HepG2 (cell line): ENCODE results near the gene FBXO4. TPM values are rescaled to one million over a fixed set of nuclear protein-coding genes. Genes with fewer than 3 reads are reported as not detected.
"Not testable (repeated sequence)": the region's sequence is repeated elsewhere in the genome, so short reads cannot be mapped to it uniquely, and the experiment has no call there.

Experiments
- ATAC-seq: fragments of 200-7000 bp; cut with Tn5 transposase; 3 replicates; pipeline ENCODE4 v1.9.1; 2020; ENCODE audit warnings: mild to moderate bottlenecking, moderate library complexity
- BruUV-seq: library from RNA; stranded (reverse); fragments of 400-500 nt; replicated peaks from 2 replicates; lab custom pipeline; 2021; lab: Mats Ljungman, UMichigan
- CTCF ChIA-PET: fragments of 300-600 bp; formaldehyde crosslinking; extraction: SDS; loops from one replicate; lab custom pipeline; 2021; ENCODE audit warnings: low total read pairs, inconsistent platforms, low intra/inter-chr PET ratio; lab: Yijun Ruan, JAX
- POLR2A ChIA-PET: fragments of 350-600 bp; sonication (Branson Sonifier 250); formaldehyde crosslinking; loops from one replicate; lab custom pipeline; 2020; ENCODE audit warnings: antibody characterized with exemption, inconsistent platforms; lab: Yijun Ruan, JAX
- DNase-seq: peaks from one replicate; pipeline ENCODE4 v3.0.0-alpha.2; 2015; ENCODE audit warnings: low spot score
- FAIRE-seq: peaks from 3 replicates; lab custom pipeline; 2011; peaks lifted over from hg19 to GRCh38; lab: Jason Lieb, UNC
- H2AFZ ChIP-seq: one replicate; pipeline ENCODE4 v1.6.1; 2011; ENCODE audit warnings: low read length, inconsistent platforms
- H3K27ac ChIP-seq: fragments of 300-600 bp; 3 replicates; pipeline ENCODE4 v1.8.0; 2011; ENCODE audit warnings: mixed run types, mild to moderate bottlenecking, mixed read lengths, low read length, inconsistent platforms; ENCODE audit not compliant: insufficient read depth; ENCODE audit errors: extremely low read length
- H3K27me3 ChIP-seq, 2 experiments: fragments of 200-600 bp in 1 of 2; 2 replicates in 1 of 2; 3 replicates in 1 of 2; pipeline versions ENCODE4 v1.6.0 to v1.8.0; 2011; ENCODE audit warnings: low read length in 2 of 2, mild to moderate bottlenecking in 2 of 2, moderate library complexity in 2 of 2, inconsistent platforms in 1 of 2; ENCODE audit not compliant: insufficient read depth in 2 of 2, control insufficient read depth in 1 of 2
- H3K36me3 ChIP-seq, 2 experiments: fragments of 200-600 bp in 1 of 2; replicated peaks in 1 of 2; 2 replicates in 1 of 2; 3 replicates in 1 of 2; pipeline versions ENCODE4 v1.5.1 to v1.8.0; 2011; ENCODE audit warnings: low read length in 2 of 2, inconsistent platforms in 1 of 2; ENCODE audit not compliant: insufficient read depth in 2 of 2, control insufficient read depth in 1 of 2
- H3K4me1 ChIP-seq: 2 replicates; pipeline ENCODE4 v1.5.1; 2012; ENCODE audit warnings: low read length, inconsistent platforms; ENCODE audit not compliant: insufficient read depth
- H3K4me2 ChIP-seq: 2 replicates; pipeline ENCODE4 v1.6.0; 2011; ENCODE audit warnings: low read depth, low read length, inconsistent platforms
- H3K4me3 ChIP-seq, 3 experiments: fragments of 200-600 bp in 1 of 3; sonication (generic), shearing (Covaris generic) in 1 of 3; replicated peaks in 1 of 3; 2 replicates each; pipeline ENCODE4 v1.5.1; 2011 to 2016; ENCODE audit warnings: low read length in 3 of 3, inconsistent platforms in 2 of 3, low read depth in 2 of 3, mild to moderate bottlenecking in 2 of 3, control low read depth in 1 of 3, mixed read lengths in 1 of 3; ENCODE audit not compliant: insufficient read depth in 1 of 3
- H3K79me2 ChIP-seq: one replicate; pipeline ENCODE4 v1.6.1; 2011; ENCODE audit warnings: low read length, inconsistent platforms; ENCODE audit not compliant: insufficient read depth
- H3K9ac ChIP-seq: 2 replicates; pipeline ENCODE4 v1.6.0; 2011; ENCODE audit warnings: mild to moderate bottlenecking, low read depth, low read length, inconsistent platforms; ENCODE audit not compliant: insufficient read depth
- H3K9me3 ChIP-seq: 2 replicates; pipeline ENCODE4 v1.5.1; 2012; ENCODE audit warnings: mild to moderate bottlenecking, low read length
- H4K20me1 ChIP-seq: 2 replicates; pipeline ENCODE4 v1.6.0; 2011; ENCODE audit warnings: inconsistent platforms, mild to moderate bottlenecking, low read length, moderate library complexity; ENCODE audit not compliant: insufficient read depth
- MAFF ChIP-seq: IDR thresholded peaks from 2 replicates; pipeline ENCODE4 v1.6.1; 2011; ENCODE audit warnings: low read depth, low read length, improper control_type of control experiment
- MAFK ChIP-seq, 2 experiments: IDR thresholded peaks in 1 of 2; conservative IDR thresholded peaks in 1 of 2; 2 replicates each; pipeline ENCODE4 v1.6.1; 2011; ENCODE audit warnings: improper control_type of control experiment in 2 of 2, low read length in 2 of 2
- WGBS: methylation state at CpG from one replicate; pipeline ENCODE4 v1.1.6; 2017; ENCODE audit warnings: low lambda C conversion rate; 5-methylcytosine and 5-hydroxymethylcytosine counted together
- in situ Hi-C: cut with HindIII; loops from 2 replicates; pipeline ENCODE4 v1.10.0; 2017; ENCODE audit warnings: low pct_unique_long_range_greater_than_20kb; ENCODE audit not compliant: extremely low pct_ligation_motif_present
- intact Hi-C: fragments of 100-400 bp; cut with micrococcal nuclease; formaldehyde crosslinking; loops from one replicate; pipeline ENCODE4 v1.10.0; 2022; ENCODE audit not compliant: unreplicated experiment
- polyA plus RNA-seq, 8 experiments: library from polyadenylated mRNA; depleted of rRNA in 3 of 8; stranded (reverse) in 7 of 8; unstranded in 1 of 8; fragments of >200 nt; fragmentation: Illumina TruSeq in 4 of 8; extraction: Trizol in 4 of 8; gene quantifications; 2 replicates each; pipeline versions ENCODE4 v1.2.1 to v1.2.3, GENCODE V29; 2011 to 2016; ENCODE audit warnings: low read depth in 4 of 8, missing spikeins in 1 of 8, mixed read lengths in 1 of 8; ENCODE audit not compliant: insufficient read depth in 1 of 8
- total RNA-seq, 5 experiments: library from RNA; depleted of rRNA; stranded (reverse); fragments of >200 nt; fragmentation: Illumina TruSeq; extraction: Trizol; gene quantifications; 2 replicates each; pipeline ENCODE4 v1.2.3, GENCODE V29; 2016; ENCODE audit warnings: low read depth in 1 of 5
- TF ChIP-seq, protein P1 (sequence below): IDR thresholded peaks from 2 replicates; pipeline ENCODE4 v1.6.1; 2016; ENCODE audit warnings: low read depth
- TF ChIP-seq, protein P2 (sequence below): sonication (generic); formaldehyde crosslinking; IDR thresholded peaks from 2 replicates; pipeline ENCODE4 v1.4.0; 2020; ENCODE audit warnings: missing genetic modification reagents

The FBXO4 gene
- total and polyA plus RNA-seq, 2 of the 13 experiments (the other 11 are each of a cell fraction or from before 2014, with no cell fraction given): 5.2 to 16.4 TPM

DNA sequence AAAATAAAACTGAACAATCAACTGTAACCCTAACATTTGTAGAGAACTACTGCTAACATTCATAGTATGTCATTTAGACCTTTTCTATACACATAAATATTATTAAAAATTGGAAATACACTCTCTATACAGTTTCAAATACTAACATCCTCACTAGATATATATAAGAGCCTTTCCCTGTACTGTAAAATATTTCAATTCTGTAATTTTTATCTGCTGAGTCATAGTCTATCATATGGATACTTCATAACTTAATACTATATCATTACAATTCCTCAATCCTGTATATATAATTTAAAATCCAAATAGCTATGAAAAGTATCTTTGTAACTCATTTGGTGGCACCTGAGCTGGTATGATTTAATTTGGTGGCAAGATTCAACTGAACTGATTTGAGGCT is 55.8 kb downstream of the FBXO4 start (continued):
- TF ChIP-seq, protein P1, sequence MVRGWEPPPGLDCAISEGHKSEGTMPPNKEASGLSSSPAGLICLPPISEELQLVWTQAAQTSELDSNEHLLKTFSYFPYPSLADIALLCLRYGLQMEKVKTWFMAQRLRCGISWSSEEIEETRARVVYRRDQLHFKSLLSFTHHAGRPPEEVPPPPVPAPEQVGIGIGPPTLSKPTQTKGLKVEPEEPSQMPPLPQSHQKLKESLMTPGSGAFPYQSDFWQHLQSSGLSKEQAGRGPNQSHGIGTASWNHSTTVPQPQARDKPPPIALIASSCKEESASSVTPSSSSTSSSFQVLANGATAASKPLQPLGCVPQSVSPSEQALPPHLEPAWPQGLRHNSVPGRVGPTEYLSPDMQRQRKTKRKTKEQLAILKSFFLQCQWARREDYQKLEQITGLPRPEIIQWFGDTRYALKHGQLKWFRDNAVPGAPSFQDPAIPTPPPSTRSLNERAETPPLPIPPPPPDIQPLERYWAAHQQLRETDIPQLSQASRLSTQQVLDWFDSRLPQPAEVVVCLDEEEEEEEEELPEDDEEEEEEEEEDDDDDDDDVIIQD (CRISPR knock-in tag): no peak

GRCh38 chr5:41982858-41983257 is 57.8 kb downstream of the FBXO4 start:
- H3K36me3 ChIP-seq, H3K4me3 ChIP-seq, H3K79me2 ChIP-seq, H3K27me3 ChIP-seq, H3K9me3 ChIP-seq, in situ Hi-C loops, H2AFZ ChIP-seq, DNase-seq, ATAC-seq, H3K4me2 ChIP-seq, FAIRE-seq, POLR2A ChIA-PET, BruUV-seq, CTCF ChIA-PET, H4K20me1 ChIP-seq, H3K9ac ChIP-seq, intact Hi-C loops, H3K4me1 ChIP-seq, H3K27ac ChIP-seq: not testable (repeated sequence)
- 21% methylated on average over 2 of the region's 2 CpGs for WGBS

DNA sequence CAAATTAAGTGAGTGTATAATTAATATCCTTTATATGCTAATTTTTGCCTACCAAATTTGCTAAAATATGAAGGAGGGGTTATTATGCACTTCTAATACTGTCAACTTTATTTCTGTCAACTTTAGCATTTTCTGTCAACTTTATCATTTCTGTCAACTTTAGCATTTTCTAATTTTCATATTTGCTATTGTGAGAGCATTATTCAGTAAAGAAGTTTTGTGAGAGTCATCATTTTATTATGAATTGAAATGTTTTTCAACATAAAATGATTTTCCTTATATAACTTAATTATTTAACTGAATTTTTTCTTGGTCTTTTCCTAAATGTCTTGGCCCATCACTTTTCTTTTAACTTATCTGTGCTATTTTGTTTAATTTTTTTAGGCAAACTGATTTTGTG is 58.2 kb downstream of the FBXO4 start:
- Histone ChIP-seq H2AFZ (no peak overlapping the region), H3K9ac (no peak overlapping the region), H3K4me1 (peaks cover 6% of the 10 kb centered on the region; the same call in 1 of the 2 replicates), H3K27ac (no peak overlapping the region), H3K9me3 (no peaks in the 10 kb centered on the region), H3K4me2 (no peak overlapping the region), H3K27me3 (no peaks in the 10 kb centered on the region), H3K36me3 (no peaks in the 10 kb centered on the region), H3K4me3 (no peak overlapping the region), H3K79me2 (no peaks in the 10 kb centered on the region), H4K20me1 (no peaks in the 10 kb centered on the region)
- ChIA-PET CTCF (no interaction called here), POLR2A (no interaction called here)
- TF ChIP-seq MAFK (conservative IDR thresholded peaks at IDR 0.05 in 1 of 2, IDR thresholded peaks at IDR 0.05 in 1 of 2; ENCODE audit: low read length in 2 of 2): peak in 1 of 2 experiments; percentile 53; a peak in 3 of 4 replicates
- 0 out of 2 replicates have a peak, but pooled peaks have one; percentile 22 for TF ChIP-seq MAFF
- TF ChIP-seq, protein P2, sequence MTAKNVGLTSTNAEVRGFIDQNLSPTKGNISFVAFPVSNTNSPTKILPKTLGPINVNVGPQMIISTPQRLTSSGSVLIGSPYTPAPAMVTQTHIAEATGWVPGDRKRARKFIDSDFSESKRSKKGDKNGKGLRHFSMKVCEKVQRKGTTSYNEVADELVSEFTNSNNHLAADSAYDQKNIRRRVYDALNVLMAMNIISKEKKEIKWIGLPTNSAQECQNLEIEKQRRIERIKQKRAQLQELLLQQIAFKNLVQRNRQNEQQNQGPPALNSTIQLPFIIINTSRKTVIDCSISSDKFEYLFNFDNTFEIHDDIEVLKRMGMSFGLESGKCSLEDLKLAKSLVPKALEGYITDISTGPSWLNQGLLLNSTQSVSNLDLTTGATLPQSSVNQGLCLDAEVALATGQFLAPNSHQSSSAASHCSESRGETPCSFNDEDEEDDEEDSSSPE (CRISPR knock-in tag): no peak
- ATAC-seq (no peak), DNase-seq (no peak), FAIRE-seq (no peak)
- no TSS peak for BruUV-seq
- in situ Hi-C loops: no loop called here
- intact Hi-C loops: no loop called here
